ENCODE data around the gene ANGPTL2.

Gene ANGPTL2

DNA sequence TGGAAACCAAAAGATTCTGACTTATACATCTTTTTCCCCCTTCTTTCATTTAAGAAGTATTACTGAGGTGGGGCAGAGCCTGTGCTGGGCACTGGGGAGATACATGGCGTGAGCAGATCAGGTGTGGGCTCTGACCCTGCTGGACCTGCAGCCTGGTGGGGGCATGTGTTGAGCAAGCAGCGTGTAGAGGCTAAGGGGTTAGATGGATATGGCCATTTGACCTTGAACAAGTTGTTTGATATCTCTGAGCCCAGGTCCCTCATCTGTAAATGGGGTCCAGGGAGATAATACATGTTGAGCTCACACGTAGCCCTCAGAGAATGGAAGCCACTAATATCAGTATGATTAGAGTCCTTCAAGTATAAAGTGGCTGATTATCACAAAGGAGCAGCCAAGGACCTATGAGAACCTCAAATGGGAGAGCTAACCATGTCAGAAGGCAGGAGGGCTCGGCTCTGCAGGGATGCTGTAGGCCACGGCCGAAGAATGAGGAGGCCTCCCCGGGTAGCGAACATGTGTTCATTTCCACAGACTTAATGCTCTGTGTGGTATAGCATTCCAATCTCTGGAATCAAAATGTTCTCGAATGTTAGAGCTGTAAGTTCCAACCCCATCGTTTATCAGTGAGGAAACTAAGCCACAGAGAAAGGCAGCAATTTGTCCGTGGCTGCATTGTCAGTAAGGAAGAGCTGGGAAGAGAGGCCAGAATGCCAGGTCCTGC, 15.4 kb upstream of the ANGPTL2 start:
- no peak overlapping the region for H3K27ac ChIP-seq
- no peak for TF ChIP-seq CTCF (conservative IDR thresholded peaks at IDR 0.05)

GRCh38 chr9:127136880-127137639, 14.6 kb upstream of the ANGPTL2 start:
- H3K27ac ChIP-seq, result no peak overlapping the region
- TF ChIP-seq CTCF (conservative IDR thresholded peaks at IDR 0.05), result no peak

GRCh38 chr9:127136081-127136879, 13.8 kb upstream of the ANGPTL2 start:
- H3K27ac ChIP-seq, result no peak overlapping the region
- TF ChIP-seq CTCF (conservative IDR thresholded peaks at IDR 0.05), result no peak

DNA sequence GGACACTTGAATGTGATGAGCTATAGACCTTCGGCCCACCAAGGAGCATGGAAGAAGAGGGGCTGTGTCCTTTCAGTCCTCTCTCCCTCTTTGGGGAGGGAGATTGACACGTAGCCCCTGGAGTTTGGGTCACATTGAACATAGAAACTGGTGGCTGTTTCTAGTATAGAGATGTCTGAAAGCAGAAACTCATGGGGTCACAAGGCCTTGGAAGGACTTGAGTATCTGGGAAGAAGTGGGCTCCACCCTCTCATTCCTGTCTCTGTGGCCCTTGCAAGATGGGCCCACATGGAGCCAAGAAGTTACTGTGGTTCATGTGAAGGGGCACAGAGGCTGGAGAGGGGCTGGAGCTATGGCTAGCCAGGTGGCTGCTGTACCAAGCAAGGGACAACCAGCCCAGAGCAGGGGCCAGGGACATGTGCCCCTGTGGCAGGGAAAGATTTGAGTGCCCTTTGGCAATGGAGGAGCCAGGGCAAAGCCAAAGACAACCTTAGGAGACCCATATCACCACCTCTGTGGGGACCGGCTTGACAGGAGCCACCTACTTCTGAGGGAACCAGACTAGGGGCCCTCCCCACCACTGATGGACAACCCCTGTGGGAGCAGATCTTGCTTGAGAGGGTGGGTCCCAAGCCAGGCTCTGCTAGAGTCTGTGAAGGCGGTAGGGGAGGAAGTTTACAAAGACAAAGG, 12.8 kb upstream of the ANGPTL2 start:
- no peak overlapping the region for H3K27ac ChIP-seq
- no peak for TF ChIP-seq CTCF (conservative IDR thresholded peaks at IDR 0.05)

DNA sequence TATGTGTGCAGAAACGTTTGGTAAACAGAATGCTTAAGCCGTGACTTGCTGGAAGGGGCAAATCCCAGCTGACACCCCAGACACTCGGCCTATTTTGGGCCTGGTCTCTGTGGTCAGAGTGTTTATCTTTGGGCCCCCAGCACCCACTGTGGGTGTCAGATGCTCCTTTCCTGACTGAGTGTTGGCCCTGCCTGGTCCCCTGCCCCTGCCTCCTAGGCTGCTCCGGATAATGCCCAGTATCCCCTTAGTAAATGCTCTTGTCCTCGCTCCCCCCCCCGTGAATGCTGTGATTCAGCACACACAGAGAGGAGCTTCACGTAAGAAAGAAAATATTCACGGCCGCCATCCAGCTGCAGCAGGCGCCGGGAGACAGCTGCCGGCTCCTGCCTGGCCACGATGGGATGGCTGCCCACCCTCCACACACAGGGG, 11.3 kb upstream of the ANGPTL2 start:
- TF ChIP-seq CTCF (conservative IDR thresholded peaks at IDR 0.05), result no peak

DNA sequence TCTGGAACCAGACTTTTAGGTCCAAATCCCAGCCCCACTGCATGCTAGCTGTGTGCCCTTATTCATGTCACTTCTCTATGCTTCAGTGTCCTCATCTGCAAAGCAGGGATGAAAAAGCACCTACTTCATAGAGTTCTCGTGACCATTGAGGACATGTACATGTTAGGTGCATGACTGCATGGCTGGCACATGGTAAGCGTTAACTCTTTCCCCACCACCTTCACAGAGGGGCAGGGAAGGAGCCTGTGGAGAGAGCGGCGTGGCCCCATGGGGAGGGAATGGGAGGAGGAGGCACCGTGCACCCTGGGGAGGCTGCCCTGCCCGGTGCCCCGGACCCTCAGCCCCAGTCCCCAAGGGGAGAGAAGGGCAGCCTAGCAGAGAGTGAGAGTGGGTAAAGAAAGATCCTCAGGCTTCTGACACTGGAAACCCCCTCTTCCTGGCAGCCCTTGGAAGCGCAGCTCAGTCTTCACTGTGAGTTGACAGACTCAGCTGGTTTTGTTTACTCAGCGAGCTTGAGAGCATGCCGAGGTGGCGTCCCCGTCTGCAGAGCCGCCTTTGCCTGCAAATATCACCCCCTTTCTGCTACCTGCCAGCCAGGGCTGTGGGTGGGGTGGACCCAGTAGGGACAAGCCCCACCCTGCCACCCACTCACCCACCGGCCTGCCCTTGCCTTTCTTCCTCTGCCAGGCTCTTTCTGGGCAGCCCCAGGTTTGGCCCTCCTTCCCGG, 10.6 kb upstream of the ANGPTL2 start:
- no peak overlapping the region; the same call in 1 of the 2 replicates for H3K27ac ChIP-seq
- no peak for TF ChIP-seq CTCF (conservative IDR thresholded peaks at IDR 0.05)

More for the DNA sequence above, 11.3 kb upstream of the ANGPTL2 start:
- H3K27ac ChIP-seq, result no peak overlapping the region; the same call in 1 of the 2 replicates

Data from VCaP (cell line).